ENCODE data around the gene YARS1. TPM values are rescaled to one million over a fixed set of nuclear protein-coding genes. Genes with fewer than 3 reads are reported as not detected.

Gene YARS1
- total and polyA plus RNA-seq, 5 experiments from 2014 or later, result 45.0 to 184 (median 60.2) TPM

- Mint-ChIP-seq H3K36me3 (no peaks in the 10 kb centered on the region), H3K4me1 (peaks cover 0 to 7% (median 3%) of the 10 kb centered on the region in 4 donors), H3K9me3 (no peaks in the 10 kb centered on the region), H3K27me3 (no peaks in the 10 kb centered on the region), H3K27ac (peak overlapping the region in 1 of 10 donors; percentile 62), H3K4me3 (no peak overlapping the region)
- POLR2A ChIA-PET, result no interaction called here
- ATAC-seq, result no peak
- DNase-seq, result no peak
Observed at GRCh38 chr1:32765570-32766327, 51.4 kb downstream of the YARS1 start.

GRCh38 chr1:32764826-32765569, 52.2 kb downstream of the YARS1 start:
- peaks cover 5 to 7% (median 6%) of the 10 kb centered on the region in 4 donors for H3K4me1 Mint-ChIP-seq
- ATAC-seq (no peak), DNase-seq (no peak)
- POLR2A ChIA-PET, result no interaction called here
- no peak overlapping the region for H3K4me3 Mint-ChIP-seq
- H3K27ac Mint-ChIP-seq, result no peak overlapping the region
- no peaks in the 10 kb centered on the region for H3K9me3 Mint-ChIP-seq
- no peaks in the 10 kb centered on the region for H3K27me3 Mint-ChIP-seq
- no peaks in the 10 kb centered on the region for H3K36me3 Mint-ChIP-seq

GRCh38 chr1:32763221-32763620, 53.9 kb downstream of the YARS1 start:
- Mint-ChIP-seq H3K27ac (no peak overlapping the region), H3K36me3 (no peaks in the 10 kb centered on the region), H3K4me3 (no peak overlapping the region), H3K4me1 (peaks cover 11 to 19% (median 13%) of the 10 kb centered on the region in 4 donors), H3K27me3 (no peaks in the 10 kb centered on the region), H3K9me3 (no peaks in the 10 kb centered on the region)
- ATAC-seq (no peak), DNase-seq (no peak)
- POLR2A ChIA-PET, result interaction anchor here (0.7 kb wide), 1 partner anchor 114 kb away, joined by 4 read pairs; no protein-coding TSS in a partner anchor

- no peak for DNase-seq
- no peaks in the 10 kb centered on the region for H3K9me3 Mint-ChIP-seq
- no peaks in the 10 kb centered on the region for H3K27me3 Mint-ChIP-seq
- H3K4me1 Mint-ChIP-seq, result peaks cover 11 to 19% (median 12%) of the 10 kb centered on the region in 4 donors
- H3K27ac Mint-ChIP-seq, result peak overlapping the region in 3 of 10 donors; percentile 24 to 87 (median 53)
- no peak overlapping the region for H3K4me3 Mint-ChIP-seq
- H3K36me3 Mint-ChIP-seq, result no peaks in the 10 kb centered on the region
- POLR2A ChIA-PET, result no interaction called here
- ATAC-seq, result no peak
Observed at GRCh38 chr1:32761936-32762335, 55.2 kb downstream of the YARS1 start.

- Mint-ChIP-seq H3K27ac (peak overlapping the region in 2 of 10 donors; percentile 24 to 87), H3K36me3 (no peaks in the 10 kb centered on the region), H3K4me1 (peaks cover 10 to 19% (median 12%) of the 10 kb centered on the region in 4 donors), H3K9me3 (no peaks in the 10 kb centered on the region), H3K27me3 (no peaks in the 10 kb centered on the region), H3K4me3 (no peak overlapping the region)
- POLR2A ChIA-PET, result no interaction called here
- ATAC-seq, result no peak
- DNase-seq, result no peak
Observed at GRCh38 chr1:32761253-32761877, 55.8 kb downstream of the YARS1 start.

GRCh38 chr1:32759997-32760623, 57.0 kb downstream of the YARS1 start:
- DNase-seq, result no peak
- POLR2A ChIA-PET, result no interaction called here
- Mint-ChIP-seq H3K4me3 (peak overlapping the region in 1 of 10 donors; percentile 15), H3K36me3 (no peaks in the 10 kb centered on the region), H3K27ac (peak overlapping the region in 9 of 10 donors; percentile 15 to 87 (median 48)), H3K9me3 (no peaks in the 10 kb centered on the region), H3K27me3 (no peaks in the 10 kb centered on the region), H3K4me1 (peaks cover 10 to 21% (median 12%) of the 10 kb centered on the region in 4 donors)
- no peak for ATAC-seq

GRCh38 chr1:32759521-32759981, 57.6 kb downstream of the YARS1 start:
- Mint-ChIP-seq H3K9me3 (no peaks in the 10 kb centered on the region), H3K27me3 (no peaks in the 10 kb centered on the region), H3K27ac (peak overlapping the region in 9 of 10 donors; percentile 15 to 87 (median 48)), H3K36me3 (no peaks in the 10 kb centered on the region), H3K4me1 (peaks cover 10 to 21% (median 13%) of the 10 kb centered on the region in 4 donors), H3K4me3 (peak overlapping the region in 1 of 10 donors; percentile 15)
- DNase-seq (no peak), ATAC-seq (peak in 1 of 2 donors; percentile 46)
- POLR2A ChIA-PET, result no interaction called here

- no peak overlapping the region for H3K4me3 Mint-ChIP-seq
- H3K27ac Mint-ChIP-seq, result peak overlapping the region in 2 of 10 donors; percentile 41 to 60
- POLR2A ChIA-PET, result no interaction called here
- H3K9me3 Mint-ChIP-seq, result no peaks in the 10 kb centered on the region
- peaks cover 0 to 2% (median 0%) of the 10 kb centered on the region in 5 donors for H3K27me3 Mint-ChIP-seq
- no peaks in the 10 kb centered on the region for H3K36me3 Mint-ChIP-seq
- no peak for ATAC-seq
- peaks cover 14 to 25% (median 18%) of the 10 kb centered on the region in 4 donors for H3K4me1 Mint-ChIP-seq
- no peak for DNase-seq
Observed at GRCh38 chr1:32758795-32759430, 58.2 kb downstream of the YARS1 start.

- Mint-ChIP-seq H3K36me3 (no peaks in the 10 kb centered on the region), H3K4me1 (peaks cover 14 to 27% (median 19%) of the 10 kb centered on the region in 4 donors), H3K27ac (peak overlapping the region in 2 of 10 donors; percentile 54 to 60), H3K27me3 (peaks cover 0 to 3% (median 0%) of the 10 kb centered on the region in 5 donors), H3K9me3 (no peaks in the 10 kb centered on the region), H3K4me3 (no peak overlapping the region)
- POLR2A ChIA-PET, result no interaction called here
- no peak for DNase-seq
- ATAC-seq, result no peak
Observed at GRCh38 chr1:32758177-32758794, 58.9 kb downstream of the YARS1 start.

GRCh38 chr1:32757213-32757895, 59.8 kb downstream of the YARS1 start:
- Mint-ChIP-seq H3K36me3 (no peaks in the 10 kb centered on the region), H3K4me1 (peaks cover 14 to 27% (median 19%) of the 10 kb centered on the region in 4 donors), H3K27me3 (peaks cover 0 to 3% (median 0%) of the 10 kb centered on the region in 5 donors), H3K9me3 (no peaks in the 10 kb centered on the region), H3K4me3 (no peak overlapping the region), H3K27ac (peak overlapping the region in 7 of 10 donors; percentile 8 to 78 (median 61))
- no peak for DNase-seq
- ATAC-seq, result no peak
- POLR2A ChIA-PET, result no interaction called here

- Mint-ChIP-seq H3K36me3 (no peaks in the 10 kb centered on the region), H3K9me3 (no peaks in the 10 kb centered on the region), H3K27ac (peak overlapping the region in 4 of 10 donors; percentile 22 to 80 (median 67)), H3K27me3 (peaks cover 0 to 12% (median 2%) of the 10 kb centered on the region in 5 donors), H3K4me1 (peaks cover 13 to 31% (median 19%) of the 10 kb centered on the region in 4 donors), H3K4me3 (peak overlapping the region in 5 of 10 donors; percentile 4 to 26 (median 24))
- DNase-seq (no peak), ATAC-seq (no peak)
- POLR2A ChIA-PET, result interaction anchor here (0.7 to 1.0 kb wide), 2 partner anchors 66 to 514 kb away, joined by 3 to 4 read pairs; no protein-coding TSS in a partner anchor
Observed at GRCh38 chr1:32755810-32756159, 61.4 kb downstream of the YARS1 start.

Data from naive thymus-derived CD8-positive, alpha-beta T cell (primary cell).